NCI-H2107 treated with DMSO at 0.1 percent for 48 hours (cell line): ENCODE measurements around the gene EEF1AKMT3.
A peak's percentile ranks its signal among the peaks of the same experiment; 100 is the strongest.

Experiments used
- DNase-seq: peaks from one replicate; lab custom pipeline; 2025; ENCODE audit not compliant: unreplicated experiment; lab: John Stamatoyannopoulos, UW

EEF1AKMT3 gene

GRCh38 chr12:57735198-57735855 lies 37.1 kb upstream of the EEF1AKMT3 start:
- DNase-seq = no peak

GRCh38 chr12:57735952-57736740 lies 36.3 kb upstream of the EEF1AKMT3 start:
- no peak for DNase-seq

- no peak for DNase-seq
Measured at GRCh38 chr12:57736741-57737466, 35.5 kb upstream of the EEF1AKMT3 start.

- DNase-seq = no peak
Measured at GRCh38 chr12:57737467-57738460, 34.6 kb upstream of the EEF1AKMT3 start.

GRCh38 chr12:57738661-57739237 lies 33.7 kb upstream of the EEF1AKMT3 start, which contains the start of gene AGAP2:
AGAP2 (minus strand) TSS chr12:57738742; CDS start chr12:57738246, 496 bp downstream.
- no peak for DNase-seq

GRCh38 chr12:57739387-57739786 lies 33.0 kb upstream of the EEF1AKMT3 start:
- DNase-seq = no peak

- DNase-seq = no peak
Measured at GRCh38 chr12:57739914-57740538, 32.4 kb upstream of the EEF1AKMT3 start.

- no peak for DNase-seq
Measured at GRCh38 chr12:57740656-57741412, 31.6 kb upstream of the EEF1AKMT3 start.

GRCh38 chr12:57741413-57741789 lies 31.0 kb upstream of the EEF1AKMT3 start:
- no peak for DNase-seq

- DNase-seq = no peak
Measured at GRCh38 chr12:57741844-57742738, 30.3 kb upstream of the EEF1AKMT3 start.

- DNase-seq = no peak
Measured at GRCh38 chr12:57743769-57744168, 28.6 kb upstream of the EEF1AKMT3 start.

- no peak for DNase-seq
Measured at GRCh38 chr12:57744194-57744776, 28.1 kb upstream of the EEF1AKMT3 start.

- peak; percentile 99 for DNase-seq
Measured at GRCh38 chr12:57744777-57745484, 27.5 kb upstream of the EEF1AKMT3 start, which contains the start of gene TSPAN31. TSPAN31 (plus strand) TSS chr12:57745039; CDS start chr12:57745155, 116 bp downstream.

GRCh38 chr12:57745485-57745881 lies 26.9 kb upstream of the EEF1AKMT3 start:
- DNase-seq = no peak

- DNase-seq = no peak
Measured at GRCh38 chr12:57746025-57746424, 26.4 kb upstream of the EEF1AKMT3 start.

- DNase-seq = no peak
Measured at GRCh38 chr12:57749061-57749460, 23.4 kb upstream of the EEF1AKMT3 start.
